Measurements from ENCODE around the gene OSBPL10. TPM values are rescaled to one million over a fixed set of nuclear protein-coding genes. Genes with fewer than 3 reads are reported as not detected.

OSBPL10 gene
- total RNA-seq, 4 donors from 2014 or later, result 20.4 to 44.4 (median 30.2) TPM

DNA sequence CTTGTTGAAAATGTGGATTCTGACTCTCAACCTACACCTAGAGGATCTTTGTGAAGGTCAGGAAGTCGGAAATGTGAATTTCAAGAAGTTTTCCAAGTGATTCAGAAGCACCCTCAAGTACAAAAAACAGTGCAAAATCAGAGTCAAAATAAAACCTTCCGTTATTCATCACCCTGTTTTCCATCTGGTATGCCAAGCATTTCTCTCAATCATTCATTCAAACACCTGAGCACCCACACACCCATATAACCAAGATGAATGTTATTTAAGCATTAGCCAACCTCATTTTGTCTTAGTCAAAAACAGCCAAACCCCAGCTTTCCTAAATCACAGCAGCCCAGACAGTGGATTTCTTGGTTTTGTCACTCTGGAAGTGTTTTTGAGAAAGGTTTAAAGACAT is 91.1 kb downstream of the OSBPL10 start:
- TF ChIP-seq, protein P1, sequence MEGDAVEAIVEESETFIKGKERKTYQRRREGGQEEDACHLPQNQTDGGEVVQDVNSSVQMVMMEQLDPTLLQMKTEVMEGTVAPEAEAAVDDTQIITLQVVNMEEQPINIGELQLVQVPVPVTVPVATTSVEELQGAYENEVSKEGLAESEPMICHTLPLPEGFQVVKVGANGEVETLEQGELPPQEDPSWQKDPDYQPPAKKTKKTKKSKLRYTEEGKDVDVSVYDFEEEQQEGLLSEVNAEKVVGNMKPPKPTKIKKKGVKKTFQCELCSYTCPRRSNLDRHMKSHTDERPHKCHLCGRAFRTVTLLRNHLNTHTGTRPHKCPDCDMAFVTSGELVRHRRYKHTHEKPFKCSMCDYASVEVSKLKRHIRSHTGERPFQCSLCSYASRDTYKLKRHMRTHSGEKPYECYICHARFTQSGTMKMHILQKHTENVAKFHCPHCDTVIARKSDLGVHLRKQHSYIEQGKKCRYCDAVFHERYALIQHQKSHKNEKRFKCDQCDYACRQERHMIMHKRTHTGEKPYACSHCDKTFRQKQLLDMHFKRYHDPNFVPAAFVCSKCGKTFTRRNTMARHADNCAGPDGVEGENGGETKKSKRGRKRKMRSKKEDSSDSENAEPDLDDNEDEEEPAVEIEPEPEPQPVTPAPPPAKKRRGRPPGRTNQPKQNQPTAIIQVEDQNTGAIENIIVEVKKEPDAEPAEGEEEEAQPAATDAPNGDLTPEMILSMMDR (IDR thresholded peaks at IDR 0.05), result no peak
- no peak for TF ChIP-seq POLR2A (IDR thresholded peaks at IDR 0.05)
- H3K4me3 ChIP-seq (ENCODE audit: low read depth, poor library complexity, severe bottlenecking), result no peak overlapping the region
- intact Hi-C loops (cut with DNase I; ENCODE audit: low total_unique reads), result no loop called here
- WGBS, 2 donors, result 90 to 91% methylated on average over 2 of the region's 2 CpGs
- DNase-seq (ENCODE audit: low spot score in 2 of 2), result no peak

DNA sequence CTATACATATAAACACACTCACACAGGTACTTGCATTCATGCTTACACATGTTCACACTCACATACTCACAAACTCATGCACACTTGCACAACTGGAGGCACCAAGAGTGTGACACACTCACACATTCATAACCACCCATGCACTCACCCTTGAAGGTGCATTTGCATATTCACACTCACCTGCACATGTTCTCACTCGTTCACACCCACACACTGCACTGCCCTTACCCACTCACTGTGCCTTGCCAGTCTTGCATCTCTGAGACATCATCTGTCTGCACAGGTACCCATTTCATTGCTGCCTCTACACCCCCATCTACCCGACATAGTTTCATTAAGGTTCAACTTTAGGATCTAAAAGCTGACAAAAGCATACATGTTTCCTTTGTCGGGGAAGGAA is 95.8 kb downstream of the OSBPL10 start:
- TF ChIP-seq, protein P1 (IDR thresholded peaks at IDR 0.05), result no peak
- TF ChIP-seq POLR2A (IDR thresholded peaks at IDR 0.05), result no peak
- intact Hi-C loops (cut with DNase I; ENCODE audit: low total_unique reads), result no loop called here

DNA sequence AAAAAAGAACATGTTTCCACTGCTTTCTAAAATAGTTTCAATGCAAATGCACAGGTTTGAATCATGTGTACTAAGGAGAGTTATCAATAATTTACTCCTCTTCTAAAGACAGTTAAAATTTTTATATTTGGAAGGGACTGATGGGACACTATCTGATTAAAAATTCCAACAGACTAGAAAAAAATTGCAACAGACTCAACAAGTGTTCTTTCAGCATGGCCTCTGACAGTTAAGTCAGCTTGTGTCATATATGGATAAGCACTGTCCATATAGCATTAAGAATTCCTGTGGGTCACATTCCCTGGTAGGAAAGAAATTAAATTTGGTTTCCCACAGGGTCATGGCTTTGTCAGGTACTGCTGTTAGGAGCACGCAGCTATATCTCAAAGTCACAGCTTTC is 96.8 kb downstream of the OSBPL10 start:
- intact Hi-C loops (cut with DNase I; ENCODE audit: low total_unique reads), result no loop called here
- WGBS, 2 donors, result 95 to 100% methylated on average over 1 of the region's 1 CpG
- no peak for DNase-seq (ENCODE audit: low spot score in 2 of 2)
- H3K4me3 ChIP-seq (ENCODE audit: low read depth, poor library complexity, severe bottlenecking), result no peak overlapping the region
- TF ChIP-seq, protein P1 (IDR thresholded peaks at IDR 0.05), result no peak
- TF ChIP-seq POLR2A (IDR thresholded peaks at IDR 0.05), result no peak

More for the DNA sequence above, 95.8 kb downstream of the OSBPL10 start:
- WGBS, 2 donors, result 90 to 91% methylated on average over 3 of the region's 3 CpGs
- H3K4me3 ChIP-seq (ENCODE audit: low read depth, poor library complexity, severe bottlenecking), result no peak overlapping the region
- no peak for DNase-seq (ENCODE audit: low spot score in 2 of 2)

DNA sequence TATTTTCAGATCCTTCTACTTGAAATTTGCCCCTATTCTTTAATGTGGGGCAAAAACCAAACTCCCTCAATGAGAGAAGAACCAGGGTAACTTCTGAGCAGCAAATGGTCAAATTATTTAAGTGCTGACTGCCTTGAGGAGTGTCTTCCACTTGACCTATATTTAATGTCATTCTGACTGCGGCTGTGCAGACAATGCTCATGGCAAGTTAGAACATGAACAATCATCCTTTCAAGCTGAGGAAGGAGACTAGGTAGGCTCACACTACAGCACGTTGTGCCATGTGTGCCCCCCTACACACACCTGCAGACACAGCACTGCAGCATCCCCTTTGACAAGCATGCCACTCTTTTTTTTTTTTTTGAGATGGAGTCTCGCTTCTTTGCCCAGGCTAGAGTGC is 98.2 kb downstream of the OSBPL10 start:
- intact Hi-C loops (cut with DNase I; ENCODE audit: low total_unique reads), result no loop called here
- no peak for DNase-seq (ENCODE audit: low spot score in 2 of 2)
- 52 to 54% methylated on average over 3 of the region's 3 CpGs for WGBS, 2 donors
- TF ChIP-seq, protein P1 (IDR thresholded peaks at IDR 0.05), result no peak
- TF ChIP-seq POLR2A (IDR thresholded peaks at IDR 0.05), result no peak
- H3K4me3 ChIP-seq (ENCODE audit: low read depth, poor library complexity, severe bottlenecking), result no peak overlapping the region

DNA sequence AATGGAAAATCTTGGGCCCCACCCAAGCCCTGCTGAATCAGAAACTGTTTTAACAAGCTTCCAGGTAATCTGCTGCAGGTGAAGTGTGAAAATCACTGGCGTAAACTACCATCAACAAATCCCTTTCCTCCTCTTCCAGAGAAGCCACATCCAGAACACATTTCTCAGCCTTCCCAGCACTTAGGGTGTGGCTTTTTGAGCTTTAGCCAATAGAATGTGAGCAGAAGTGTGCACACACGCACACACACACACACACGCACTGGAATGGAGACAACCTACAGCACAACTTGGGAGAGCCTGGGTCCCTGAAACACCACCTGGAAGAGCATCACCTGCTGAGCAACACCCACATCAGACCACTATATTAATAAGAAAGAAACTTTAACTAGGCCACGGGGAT is 98.6 kb downstream of the OSBPL10 start:
- intact Hi-C loops (cut with DNase I; ENCODE audit: low total_unique reads), result no loop called here
- TF ChIP-seq, protein P1 (IDR thresholded peaks at IDR 0.05), result no peak
- no peak for TF ChIP-seq POLR2A (IDR thresholded peaks at IDR 0.05)
- 39 to 47% methylated on average over 4 of the region's 4 CpGs for WGBS, 2 donors
- no peak for DNase-seq (ENCODE audit: low spot score in 2 of 2)
- no peak overlapping the region for H3K4me3 ChIP-seq (ENCODE audit: low read depth, poor library complexity, severe bottlenecking)

DNA sequence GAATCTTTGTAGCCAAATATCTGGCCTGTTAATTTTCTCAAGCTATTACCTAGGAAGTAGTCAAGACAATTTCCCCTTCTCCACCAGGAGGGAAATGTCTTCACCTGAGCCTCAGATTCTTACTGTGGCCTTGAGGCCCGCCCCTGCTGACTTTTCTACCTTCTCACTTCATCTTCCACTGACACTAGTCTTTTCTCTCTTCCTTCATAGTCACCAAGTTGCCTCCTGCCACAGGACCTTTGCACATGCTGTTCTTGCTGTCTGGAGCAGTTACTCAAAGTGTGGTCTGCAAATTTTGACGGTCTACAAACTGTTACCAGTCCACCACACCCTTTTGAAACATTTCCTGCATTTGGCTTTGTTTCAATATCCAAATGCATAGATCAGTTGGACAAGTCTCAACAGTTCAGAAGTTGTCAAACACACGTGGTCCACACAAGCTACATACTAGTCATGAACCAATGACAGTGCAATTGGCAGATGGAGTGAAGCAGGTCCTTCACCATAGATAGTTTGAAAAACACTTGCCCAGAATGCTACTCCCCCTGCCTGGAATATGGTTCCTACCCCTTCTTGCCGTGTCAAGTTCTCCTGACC is 100.5 kb downstream of the OSBPL10 start:
- TF ChIP-seq POLR2A (IDR thresholded peaks at IDR 0.05), result no peak
- TF ChIP-seq, protein P1 (IDR thresholded peaks at IDR 0.05), result no peak
- no peak for DNase-seq (ENCODE audit: low spot score in 2 of 2)
- no peak overlapping the region for H3K4me3 ChIP-seq (ENCODE audit: low read depth, poor library complexity, severe bottlenecking)
- 63 to 69% methylated on average over 4 of the region's 4 CpGs for WGBS, 2 donors
- intact Hi-C loops (cut with DNase I; ENCODE audit: low total_unique reads), result no loop called here

Data from lower leg skin (tissue), 4 donors.